HepG2 (cell line): Measurements from ENCODE around the gene SCYGR2. TPM values are rescaled to one million over a fixed set of nuclear protein-coding genes. Genes with fewer than 3 reads are reported as not detected.

ENCODE experiments used
- ATAC-seq: fragments of 200-7000 bp; cut with Tn5 transposase; 3 replicates; pipeline ENCODE4 v1.9.1; 2020; ENCODE audit warnings: mild to moderate bottlenecking, moderate library complexity
- BruUV-seq: library from RNA; stranded (reverse); fragments of 400-500 nt; replicated peaks from 2 replicates; lab custom pipeline; 2021; lab: Mats Ljungman, UMichigan
- CTCF ChIA-PET: fragments of 300-600 bp; formaldehyde crosslinking; extraction: SDS; loops from one replicate; lab custom pipeline; 2021; ENCODE audit warnings: low total read pairs, inconsistent platforms, low intra/inter-chr PET ratio; lab: Yijun Ruan, JAX
- POLR2A ChIA-PET: fragments of 350-600 bp; sonication (Branson Sonifier 250); formaldehyde crosslinking; loops from one replicate; lab custom pipeline; 2020; ENCODE audit warnings: antibody characterized with exemption, inconsistent platforms; lab: Yijun Ruan, JAX
- DNase-seq: peaks from one replicate; pipeline ENCODE4 v3.0.0-alpha.2; 2015; ENCODE audit warnings: low spot score
- FAIRE-seq: peaks from 3 replicates; lab custom pipeline; 2011; peaks lifted over from hg19 to GRCh38; lab: Jason Lieb, UNC
- H2AFZ ChIP-seq: one replicate; pipeline ENCODE4 v1.6.1; 2011; ENCODE audit warnings: low read length, inconsistent platforms
- H3K27ac ChIP-seq: fragments of 300-600 bp; 3 replicates; pipeline ENCODE4 v1.8.0; 2011; ENCODE audit warnings: mixed run types, mild to moderate bottlenecking, mixed read lengths, low read length, inconsistent platforms; ENCODE audit not compliant: insufficient read depth; ENCODE audit errors: extremely low read length
- H3K27me3 ChIP-seq, 2 experiments: fragments of 200-600 bp in 1 of 2; 2 replicates in 1 of 2; 3 replicates in 1 of 2; pipeline versions ENCODE4 v1.6.0 to v1.8.0; 2011; ENCODE audit warnings: low read length in 2 of 2, mild to moderate bottlenecking in 2 of 2, moderate library complexity in 2 of 2, inconsistent platforms in 1 of 2; ENCODE audit not compliant: insufficient read depth in 2 of 2, control insufficient read depth in 1 of 2
- H3K36me3 ChIP-seq, 2 experiments: fragments of 200-600 bp in 1 of 2; replicated peaks in 1 of 2; 2 replicates in 1 of 2; 3 replicates in 1 of 2; pipeline versions ENCODE4 v1.5.1 to v1.8.0; 2011; ENCODE audit warnings: low read length in 2 of 2, inconsistent platforms in 1 of 2; ENCODE audit not compliant: insufficient read depth in 2 of 2, control insufficient read depth in 1 of 2
- H3K4me1 ChIP-seq: 2 replicates; pipeline ENCODE4 v1.5.1; 2012; ENCODE audit warnings: low read length, inconsistent platforms; ENCODE audit not compliant: insufficient read depth
- H3K4me2 ChIP-seq: 2 replicates; pipeline ENCODE4 v1.6.0; 2011; ENCODE audit warnings: low read depth, low read length, inconsistent platforms
- H3K4me3 ChIP-seq, 3 experiments: fragments of 200-600 bp in 1 of 3; sonication (generic), shearing (Covaris generic) in 1 of 3; replicated peaks in 1 of 3; 2 replicates each; pipeline ENCODE4 v1.5.1; 2011 to 2016; ENCODE audit warnings: low read length in 3 of 3, inconsistent platforms in 2 of 3, low read depth in 2 of 3, mild to moderate bottlenecking in 2 of 3, control low read depth in 1 of 3, mixed read lengths in 1 of 3; ENCODE audit not compliant: insufficient read depth in 1 of 3
- H3K79me2 ChIP-seq: one replicate; pipeline ENCODE4 v1.6.1; 2011; ENCODE audit warnings: low read length, inconsistent platforms; ENCODE audit not compliant: insufficient read depth
- H3K9ac ChIP-seq: 2 replicates; pipeline ENCODE4 v1.6.0; 2011; ENCODE audit warnings: mild to moderate bottlenecking, low read depth, low read length, inconsistent platforms; ENCODE audit not compliant: insufficient read depth
- H3K9me3 ChIP-seq: 2 replicates; pipeline ENCODE4 v1.5.1; 2012; ENCODE audit warnings: mild to moderate bottlenecking, low read length
- H4K20me1 ChIP-seq: 2 replicates; pipeline ENCODE4 v1.6.0; 2011; ENCODE audit warnings: inconsistent platforms, mild to moderate bottlenecking, low read length, moderate library complexity; ENCODE audit not compliant: insufficient read depth
- GABPA ChIP-seq, 2 experiments: IDR thresholded peaks; 2 replicates each; pipeline ENCODE4 v1.6.1; 2011 to 2016; ENCODE audit warnings: low read depth in 2 of 2, low read length in 1 of 2, missing biosample characterization in 1 of 2, missing genetic modification characterization in 1 of 2
- MATR3 ChIP-seq: sonication (generic); formaldehyde crosslinking; IDR thresholded peaks from 2 replicates; pipeline ENCODE4 v1.4.0; 2020; ENCODE audit warnings: missing genetic modification reagents
- MTA1 ChIP-seq: sonication (generic); formaldehyde crosslinking; IDR thresholded peaks from 2 replicates; pipeline ENCODE4 v1.4.0; 2020; ENCODE audit warnings: missing genetic modification reagents, mild to moderate bottlenecking, borderline replicate concordance
- NFKB2 ChIP-seq: sonication (generic); formaldehyde crosslinking; IDR thresholded peaks from 2 replicates; pipeline ENCODE4 v1.4.0; 2020; ENCODE audit warnings: missing genetic modification reagents, borderline replicate concordance
- ZNF142 ChIP-seq: sonication (generic); formaldehyde crosslinking; IDR thresholded peaks from 2 replicates; pipeline ENCODE4 v1.4.0; 2020; ENCODE audit warnings: missing genetic modification reagents
- ZNF232 ChIP-seq: sonication (generic); formaldehyde crosslinking; IDR thresholded peaks from 2 replicates; pipeline ENCODE4 v1.4.0; 2020; ENCODE audit warnings: missing genetic modification reagents, borderline replicate concordance
- ZNF432 ChIP-seq: sonication (generic); formaldehyde crosslinking; IDR thresholded peaks from 2 replicates; pipeline ENCODE4 v1.5.0; 2020; ENCODE audit warnings: missing genetic modification reagents, mild to moderate bottlenecking, borderline replicate concordance
- ZNF773 ChIP-seq: sonication (generic); formaldehyde crosslinking; IDR thresholded peaks from 2 replicates; pipeline ENCODE4 v1.4.0; 2020; ENCODE audit warnings: missing genetic modification reagents, borderline replicate concordance
- WGBS: methylation state at CpG from one replicate; pipeline ENCODE4 v1.1.6; 2017; ENCODE audit warnings: low lambda C conversion rate; 5-methylcytosine and 5-hydroxymethylcytosine counted together
- in situ Hi-C: cut with HindIII; loops from 2 replicates; pipeline ENCODE4 v1.10.0; 2017; ENCODE audit warnings: low pct_unique_long_range_greater_than_20kb; ENCODE audit not compliant: extremely low pct_ligation_motif_present
- intact Hi-C: fragments of 100-400 bp; cut with micrococcal nuclease; formaldehyde crosslinking; loops from one replicate; pipeline ENCODE4 v1.10.0; 2022; ENCODE audit not compliant: unreplicated experiment
- polyA plus RNA-seq, 8 experiments: library from polyadenylated mRNA; depleted of rRNA in 3 of 8; stranded (reverse) in 7 of 8; unstranded in 1 of 8; fragments of >200 nt; fragmentation: Illumina TruSeq in 4 of 8; extraction: Trizol in 4 of 8; gene quantifications; 2 replicates each; pipeline versions ENCODE4 v1.2.1 to v1.2.3, GENCODE V29; 2011 to 2016; ENCODE audit warnings: low read depth in 4 of 8, missing spikeins in 1 of 8, mixed read lengths in 1 of 8; ENCODE audit not compliant: insufficient read depth in 1 of 8
- total RNA-seq, 5 experiments: library from RNA; depleted of rRNA; stranded (reverse); fragments of >200 nt; fragmentation: Illumina TruSeq; extraction: Trizol; gene quantifications; 2 replicates each; pipeline ENCODE4 v1.2.3, GENCODE V29; 2016; ENCODE audit warnings: low read depth in 1 of 5

The SCYGR2 gene
- total and polyA plus RNA-seq, 2 of the 13 experiments (the other 11 are each of a cell fraction or from before 2014, with no cell fraction given) = not detected

GRCh38 chr2:227607941-227608340 is 9.2 kb downstream of the SCYGR2 start (continued):
- TF ChIP-seq NFKB2 (no peak), ZNF142 (no peak), GABPA (IDR thresholded peaks at IDR 0.05; ENCODE audit: low read depth, low read length) (no peak), GABPA (CRISPR knock-in tag; IDR thresholded peaks at IDR 0.05; ENCODE audit: low read depth) (no peak), ZNF232 (CRISPR knock-in tag) (no peak), ZNF432 (CRISPR knock-in tag) (no peak)
- TF ChIP-seq, all 625 proteins: peak for 0

DNA sequence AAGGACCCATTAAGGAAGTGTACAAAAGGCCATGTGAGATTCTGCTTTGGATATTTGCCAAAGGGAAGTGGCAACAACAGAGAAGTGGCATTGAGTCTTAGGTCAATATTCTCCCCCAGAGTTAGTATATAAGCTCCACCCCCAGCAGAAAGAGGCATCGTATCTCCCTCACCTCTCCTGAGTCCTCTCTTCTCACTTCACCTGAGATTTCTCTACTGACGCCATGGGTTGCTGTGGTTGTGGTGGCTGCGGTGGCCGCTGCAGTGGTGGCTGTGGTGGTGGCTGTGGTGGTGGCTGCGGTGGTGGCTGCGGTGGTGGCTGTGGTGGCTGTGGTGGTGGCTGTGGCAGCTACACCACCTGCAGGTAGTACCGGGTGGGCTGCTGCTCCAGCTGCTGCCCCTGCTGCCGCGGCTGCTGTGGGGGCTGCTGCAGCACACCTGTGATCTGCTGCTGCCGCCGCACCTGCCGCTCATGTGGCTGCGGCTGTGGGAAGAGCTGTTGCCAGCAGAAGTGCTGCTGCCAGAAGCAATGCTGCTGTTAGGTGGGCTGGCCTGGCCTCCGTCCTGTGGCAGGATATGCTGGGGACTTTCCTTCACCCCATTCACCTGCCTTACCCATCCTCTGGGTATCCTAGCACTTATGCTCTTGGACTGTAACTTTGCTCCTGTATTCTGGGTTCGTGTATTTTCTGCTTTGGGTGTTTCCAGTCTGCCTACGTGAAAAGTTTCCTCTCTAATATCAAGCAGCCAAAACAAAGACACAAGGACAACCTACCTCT is 10.1 kb downstream of the SCYGR2 start:
- H2AFZ ChIP-seq = no peak overlapping the region
- intact Hi-C loops = no loop called here
- no peaks in the 10 kb centered on the region for H3K9me3 ChIP-seq
- no peak overlapping the region for H3K9ac ChIP-seq
- in situ Hi-C loops = no loop called here
- no peak overlapping the region for H3K4me3 ChIP-seq
- no peaks in the 10 kb centered on the region for H4K20me1 ChIP-seq
- TF ChIP-seq ZNF773 (no peak), MATR3 (CRISPR knock-in tag) (no peak), MTA1 (CRISPR knock-in tag) (peak; percentile 27; the same call in 1 of the 2 replicates)
- TF ChIP-seq, all 625 proteins: peak for 1
- no peak overlapping the region for H3K27ac ChIP-seq
- ChIA-PET CTCF (no interaction called here), POLR2A (no interaction called here)
- no peaks in the 10 kb centered on the region for H3K27me3 ChIP-seq
- no TSS peak for BruUV-seq
- H3K4me1 ChIP-seq = no peaks in the 10 kb centered on the region
- H3K4me2 ChIP-seq = no peak overlapping the region
- 70% methylated on average over 16 of the region's 16 CpGs for WGBS
- ATAC-seq = no peak; the same call in 2 of the 3 replicates
- H3K79me2 ChIP-seq = no peaks in the 10 kb centered on the region
- DNase-seq = no peak
- FAIRE-seq = no peak
- H3K36me3 ChIP-seq = no peaks in the 10 kb centered on the region
